B cell (primary cell): ENCODE measurements around the gene AIFM2.

Experiments used
- CTCF ChIP-seq: fragments of 200-600 bp; IDR thresholded peaks from one replicate; pipeline ENCODE4 v1.8.0; 2022; ENCODE audit warnings: antibody characterized with exemption, mild to moderate bottlenecking
- EZH2 ChIP-seq: IDR thresholded peaks from 2 replicates; pipeline ENCODE4 v1.6.1; 2012; ENCODE audit warnings: borderline replicate concordance, low read depth, mild to moderate bottlenecking, moderate library complexity, low read length; ENCODE audit not compliant: insufficient read depth, poor library complexity, severe bottlenecking

DNA sequence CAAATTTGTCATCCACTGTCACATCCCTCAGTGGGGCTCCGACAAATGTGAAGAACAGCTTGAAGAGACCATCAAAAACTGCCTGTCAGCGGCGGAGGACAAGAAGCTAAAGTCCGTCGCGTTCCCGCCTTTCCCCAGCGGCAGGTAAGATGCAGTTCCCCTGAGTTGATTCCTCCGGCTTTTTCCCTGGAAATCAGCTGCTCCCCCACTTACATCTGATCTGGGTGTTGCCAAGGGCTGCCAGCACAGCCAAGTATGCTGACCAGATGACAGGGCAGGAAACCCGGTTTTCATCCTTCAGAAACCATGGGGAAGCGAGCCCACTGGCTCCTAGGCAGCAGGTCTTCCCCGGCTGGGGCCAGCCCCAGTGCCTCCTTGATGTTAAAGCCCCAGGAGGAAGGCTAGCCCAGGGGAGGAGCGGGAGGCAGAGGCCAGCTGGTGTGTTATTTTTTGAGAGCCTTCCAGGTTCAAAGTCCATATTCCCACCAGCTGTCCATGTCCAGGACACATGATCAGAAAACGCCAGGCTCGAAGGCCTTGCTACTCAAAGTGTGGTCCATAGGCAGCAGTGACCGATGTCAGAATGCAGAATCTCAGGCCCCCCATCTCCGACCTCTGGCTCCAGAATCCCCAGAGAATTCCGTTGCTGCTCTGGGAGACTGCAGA, 23.4 kb downstream of the AIFM2 start:
- no peak for TF ChIP-seq CTCF
- TF ChIP-seq EZH2: no peak
